ENCODE measurements around the gene TERF2IP.
A peak's percentile ranks its signal among the peaks of the same experiment; 100 is the strongest.

TERF2IP gene

GRCh38 chr16:75647492-75648264 lies at the start of gene TERF2IP, which contains the start of gene KARS1:
Gene TERF2IP (plus strand): TSS chr16:75647773. CDS start chr16:75647883, 110 bp downstream.
Gene KARS1 (minus strand): TSS chr16:75647665. CDS start chr16:75647639, 26 bp downstream.
- DNase-seq (ENCODE audit: low read depth in 2 of 2): peak; percentile 91

- DNase-seq (ENCODE audit: low read depth in 2 of 2): no peak
These were observed 47.9 kb upstream of the TERF2IP start for GRCh38 chr16:75599452-75600277.

- no peak for DNase-seq (ENCODE audit: low read depth in 2 of 2)
These were observed 44.3 kb upstream of the TERF2IP start for GRCh38 chr16:75603241-75603640.

- no peak for DNase-seq (ENCODE audit: low read depth in 2 of 2)
These were observed 41.1 kb upstream of the TERF2IP start for GRCh38 chr16:75606507-75606906.

GRCh38 chr16:75614066-75614897 lies 33.3 kb upstream of the TERF2IP start:
- no peak for DNase-seq (ENCODE audit: low read depth in 2 of 2)

- no peak for DNase-seq (ENCODE audit: low read depth in 2 of 2)
These were observed 32.0 kb upstream of the TERF2IP start for GRCh38 chr16:75615619-75616018.

GRCh38 chr16:75616521-75617010 lies 31.0 kb upstream of the TERF2IP start:
- no peak for DNase-seq (ENCODE audit: low read depth in 2 of 2)

GRCh38 chr16:75617121-75617520 lies 30.5 kb upstream of the TERF2IP start:
- DNase-seq (ENCODE audit: low read depth in 2 of 2): no peak

- DNase-seq (ENCODE audit: low read depth in 2 of 2): no peak
These were observed 28.8 kb upstream of the TERF2IP start for GRCh38 chr16:75618780-75619179.

- DNase-seq (ENCODE audit: low read depth in 2 of 2): peak in 1 of 2 donors; percentile 13
These were observed 27.0 kb upstream of the TERF2IP start for GRCh38 chr16:75620326-75621169.

- DNase-seq (ENCODE audit: low read depth in 2 of 2): no peak
These were observed 26.4 kb upstream of the TERF2IP start for GRCh38 chr16:75621170-75621477.

GRCh38 chr16:75622761-75623605 lies 24.6 kb upstream of the TERF2IP start, which contains the start of gene ADAT1:
Gene ADAT1 (minus strand): TSS chr16:75623281. CDS start chr16:75620799, 2,482 bp downstream.
- DNase-seq (ENCODE audit: low read depth in 2 of 2): peak; percentile 92 to 96

GRCh38 chr16:75624921-75625334 lies 22.6 kb upstream of the TERF2IP start:
- DNase-seq (ENCODE audit: low read depth in 2 of 2): no peak

GRCh38 chr16:75626806-75627205 lies 20.8 kb upstream of the TERF2IP start:
- DNase-seq (ENCODE audit: low read depth in 2 of 2): no peak

GRCh38 chr16:75627851-75628250 lies 19.7 kb upstream of the TERF2IP start:
- no peak for DNase-seq (ENCODE audit: low read depth in 2 of 2)

GRCh38 chr16:75628351-75628750 lies 19.2 kb upstream of the TERF2IP start:
- DNase-seq (ENCODE audit: low read depth in 2 of 2): no peak

GRCh38 chr16:75629132-75629531 lies 18.4 kb upstream of the TERF2IP start:
- DNase-seq (ENCODE audit: low read depth in 2 of 2): no peak

- no peak for DNase-seq (ENCODE audit: low read depth in 2 of 2)
These were observed 17.5 kb upstream of the TERF2IP start for GRCh38 chr16:75630052-75630451.

- DNase-seq (ENCODE audit: low read depth in 2 of 2): no peak
These were observed 14.7 kb upstream of the TERF2IP start for GRCh38 chr16:75632857-75633256.

- DNase-seq (ENCODE audit: low read depth in 2 of 2): no peak
These were observed 12.5 kb upstream of the TERF2IP start for GRCh38 chr16:75635036-75635435.

All from stimulated activated CD8-positive, alpha-beta memory T cell treated with anti-CD3 and anti-CD28 coated beads, Interleukin-7, amount 100 ng/mL, for 1 hour (primary cell).